Ovary (tissue), 9 donors: ENCODE measurements around the gene SAMM50. TPM values are rescaled to one million over a fixed set of nuclear protein-coding genes. Genes with fewer than 3 reads are reported as not detected.
A peak's percentile ranks its signal among the peaks of the same experiment; 100 is the strongest.

ENCODE experiments used
- DNase-seq, 5 donors: peaks; one replicate each; pipeline ENCODE4 v3.0.0-alpha.2; 2019 to 2020
- H3K27ac ChIP-seq, 2 donors: fragments of 200-600 bp; one replicate each; pipeline versions ENCODE4 v1.5.1 to v1.8.0; 2019 to 2022
- H3K27me3 ChIP-seq: fragments of 200-600 bp; one replicate; pipeline ENCODE4 v1.8.0; 2022
- H3K36me3 ChIP-seq: fragments of 200-600 bp; sonication (generic); one replicate; pipeline ENCODE4 v1.5.1; 2019
- H3K4me1 ChIP-seq: one replicate; pipeline ENCODE4 v1.8.1; 2013; ENCODE audit warnings: mild to moderate bottlenecking, moderate library complexity; ENCODE audit not compliant: insufficient read depth
- H3K4me3 ChIP-seq: fragments of 200-600 bp; sonication (generic); one replicate; pipeline ENCODE4 v1.5.1; 2017
- H3K9me3 ChIP-seq, 2 donors: fragments of 200-600 bp in 1 of 2; sonication (generic) in 1 of 2; one replicate each; pipeline versions ENCODE4 v1.5.1 to v1.8.1; 2013 to 2019; ENCODE audit warnings: mild to moderate bottlenecking in 1 of 2, moderate library complexity in 1 of 2
- CTCF ChIP-seq, 3 donors: fragments of 450-650 bp in 2 of 3; fragments of 200-600 bp in 1 of 3; IDR thresholded peaks; one replicate each; pipeline versions ENCODE4 v1.5.1 to v1.8.0; 2016 to 2022; ENCODE audit warnings: antibody characterized with exemption in 3 of 3, mild to moderate bottlenecking in 1 of 3
- EP300 ChIP-seq: sonication (generic); formaldehyde crosslinking; IDR thresholded peaks from one replicate; pipeline ENCODE4 v1.6.1; 2017; ENCODE audit warnings: antibody characterized with exemption
- POLR2A ChIP-seq: fragments of 450-650 bp; IDR thresholded peaks from one replicate; pipeline ENCODE4 v1.6.1; 2017; ENCODE audit warnings: antibody characterized with exemption, mild to moderate bottlenecking, moderate library complexity
- WGBS, 3 donors: extraction: QIAGEN DNeasy Blood & Tissue Kit in 1 of 3; methylation state at CpG; one replicate each; pipeline versions ENCODE4 v1.1.5 to v1.1.7; 2013 to 2017; 5-methylcytosine and 5-hydroxymethylcytosine counted together
- intact Hi-C, 4 donors: fragments of 100-400 bp; cut with DNase I; formaldehyde crosslinking; loops; one replicate each; pipeline versions ENCODE4 v1.11.0 to v1.15.1; 2022 to 2023
- polyA plus RNA-seq, 2 donors: library from polyadenylated mRNA; stranded (reverse); fragments of 200-250 nt in 1 of 2; fragments of 350-450 nt in 1 of 2; fragmentation: Illumina TruSeq in 1 of 2; extraction: RNeasy Lipid Tissue Mini Kit (QIAGEN cat#74804) in 1 of 2; gene quantifications; one replicate each; pipeline ENCODE4 v1.2.3, GENCODE V29; 2013 to 2014
- total RNA-seq, 7 donors: library from RNA; depleted of rRNA in 2 of 7; stranded (reverse); fragments of >200 nt in 2 of 7; fragmentation: NEBNext Ultra II Directional in 3 of 7; extraction: Animal tissue kit (Norgen Biotek cat#: 25700) in 3 of 7; gene quantifications; one replicate each; pipeline versions ENCODE4 v1.1.0 to v1.2.4, GENCODE V29; 2016 to 2023
- donor health status: DM: no; HTN: no; CAD: no; lungs with moderate emphysema.
- donor health status: DM: no; HTN: no; CAD: no.
- donor health status: Bipolar disorder and iron deficiency.
- donor health status: DM: yes; HTN: yes; CAD: no.
- donor health status: DM: no; HTN: no; CAD: no.
- donor health status: DM: yes; HTN: yes; CAD: no.

Gene SAMM50
- total and polyA plus RNA-seq, 9 donors = 18.0 to 60.2 (median 42.4) TPM

GRCh38 chr22:43922123-43922522 lies 33.1 kb upstream of the SAMM50 start:
- 57 to 82% (median 65%) methylated on average over 3 of the region's 3 CpGs for WGBS, 3 donors
- Histone ChIP-seq H3K4me1 (peaks cover 2% of the 10 kb centered on the region), H3K4me3 (no peak overlapping the region), H3K36me3 (no peaks in the 10 kb centered on the region), H3K27ac (no peak overlapping the region), H3K27me3 (no peaks in the 10 kb centered on the region), H3K9me3 (no peaks in the 10 kb centered on the region)
- intact Hi-C loops = no loop called here
- TF ChIP-seq EP300 = no peak
- no peak for TF ChIP-seq CTCF (IDR thresholded peaks at IDR 0.05)
- no peak for TF ChIP-seq POLR2A
- DNase-seq = no peak

GRCh38 chr22:43923191-43923590 lies 32.1 kb upstream of the SAMM50 start:
- no peak for DNase-seq
- intact Hi-C loops = no loop called here
- Histone ChIP-seq H3K27ac (no peak overlapping the region), H3K9me3 (no peaks in the 10 kb centered on the region), H3K27me3 (no peaks in the 10 kb centered on the region), H3K36me3 (no peaks in the 10 kb centered on the region), H3K4me3 (peak overlapping the region; percentile 30), H3K4me1 (peaks cover 2% of the 10 kb centered on the region)
- 0 to 1% (median 1%) methylated on average over 13 of the region's 13 CpGs for WGBS, 3 donors
- TF ChIP-seq POLR2A (no peak), CTCF (IDR thresholded peaks at IDR 0.05) (no peak), EP300 (no peak)

GRCh38 chr22:43923631-43924464 lies 31.4 kb upstream of the SAMM50 start, which contains the start of gene PNPLA3:
Gene PNPLA3, plus strand, starts transcription at chr22:43923805. Its CDS starts 107 bp downstream, at chr22:43923912.
- H3K9me3 ChIP-seq = no peaks in the 10 kb centered on the region
- H3K27ac ChIP-seq = no peak within 1 kb of the TSS
- H3K4me3 ChIP-seq = peak within 1 kb of the TSS; percentile 30
- H3K27me3 ChIP-seq = no peaks in the 10 kb centered on the region
- 1 to 2% (median 1%) methylated on average over 55 to 100 of the region's 100 CpGs for WGBS, 3 donors
- peak; percentile 92 to 95 (median 93) for DNase-seq
- H3K36me3 ChIP-seq = no peaks in the 10 kb centered on the region
- TF ChIP-seq CTCF (IDR thresholded peaks at IDR 0.05) (no peak), EP300 (no peak), POLR2A (no peak)
- intact Hi-C loops = no loop called here
- H3K4me1 ChIP-seq = peaks cover 2% of the 10 kb centered on the region

GRCh38 chr22:43924877-43925276 lies 30.4 kb upstream of the SAMM50 start:
- Histone ChIP-seq H3K27me3 (no peaks in the 10 kb centered on the region), H3K36me3 (no peaks in the 10 kb centered on the region), H3K4me1 (peaks cover 2% of the 10 kb centered on the region), H3K27ac (no peak overlapping the region), H3K9me3 (no peaks in the 10 kb centered on the region), H3K4me3 (no peak overlapping the region)
- DNase-seq = no peak
- intact Hi-C loops = no loop called here
- TF ChIP-seq CTCF (IDR thresholded peaks at IDR 0.05) (no peak), POLR2A (no peak), EP300 (no peak)
- WGBS, 3 donors = 71 to 80% (median 71%) methylated on average over 7 of the region's 7 CpGs
